ENCODE results near the gene NLN. TPM values are rescaled to one million over a fixed set of nuclear protein-coding genes. Genes with fewer than 3 reads are reported as not detected.
"Not testable (repeated sequence)": the region's sequence is repeated elsewhere in the genome, so short reads cannot be mapped to it uniquely, and the experiment has no call there.

NLN gene
- total and polyA plus RNA-seq, 5 experiments from 2014 or later: 2.3 to 7.2 (median 4.4) TPM

DNA sequence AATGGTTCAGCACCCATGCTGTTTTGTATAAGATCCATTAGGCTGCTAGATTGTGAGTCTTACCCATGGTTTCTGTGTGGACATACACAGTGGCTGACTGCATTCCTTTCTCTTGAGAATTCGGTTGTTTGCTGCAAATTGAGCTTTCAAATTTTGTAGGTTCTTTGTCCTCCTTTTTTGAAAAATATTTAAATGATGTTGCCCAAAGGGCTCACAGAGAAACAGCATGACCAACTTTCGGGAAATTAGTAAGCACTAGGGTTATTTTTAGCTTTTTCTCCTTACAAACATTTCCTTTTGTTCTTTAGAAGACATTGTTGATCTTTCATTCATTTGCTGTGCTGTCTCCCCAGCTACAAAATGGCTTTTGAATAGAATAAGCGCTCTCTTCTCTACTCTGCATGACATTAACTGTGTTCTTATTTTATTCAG, 79.4 kb downstream of the NLN start:
- no peaks in the 10 kb centered on the region for H3K27me3 Mint-ChIP-seq
- POLR2A ChIA-PET: no interaction called here
- no peak overlapping the region for H3K4me3 Mint-ChIP-seq
- peaks cover 0 to 7% (median 0%) of the 10 kb centered on the region in 9 donors for H3K9me3 Mint-ChIP-seq
- H3K4me1 Mint-ChIP-seq: peaks cover 10 to 20% (median 16%) of the 10 kb centered on the region in 4 donors
- H3K27ac Mint-ChIP-seq: peak overlapping the region in 1 of 10 donors; percentile 43
- peaks cover 0 to 16% (median 4%) of the 10 kb centered on the region in 3 donors for H3K36me3 Mint-ChIP-seq
- ATAC-seq: no peak
- no peak for DNase-seq

- peaks cover 0 to 18% (median 5%) of the 10 kb centered on the region in 3 donors for H3K36me3 Mint-ChIP-seq
- no peaks in the 10 kb centered on the region for H3K27me3 Mint-ChIP-seq
- ATAC-seq (no peak), DNase-seq (no peak)
- H3K27ac Mint-ChIP-seq: peak overlapping the region in 3 of 10 donors; percentile 43 to 72 (median 48)
- H3K9me3 Mint-ChIP-seq: peaks cover 0 to 7% (median 0%) of the 10 kb centered on the region in 9 donors
- POLR2A ChIA-PET: no interaction called here
- peaks cover 10 to 20% (median 15%) of the 10 kb centered on the region in 4 donors for H3K4me1 Mint-ChIP-seq
- H3K4me3 Mint-ChIP-seq: no peak overlapping the region
Observed at GRCh38 chr5:65802080-65802479, 80.1 kb downstream of the NLN start.

GRCh38 chr5:65802820-65803219, 80.8 kb downstream of the NLN start:
- H3K4me1 Mint-ChIP-seq: peaks cover 10 to 20% (median 15%) of the 10 kb centered on the region in 4 donors
- no peak overlapping the region for H3K4me3 Mint-ChIP-seq
- H3K27ac Mint-ChIP-seq: no peak overlapping the region
- POLR2A ChIA-PET: no interaction called here
- DNase-seq (no peak), ATAC-seq (no peak)
- H3K36me3 Mint-ChIP-seq: peaks cover 0 to 18% (median 5%) of the 10 kb centered on the region in 3 donors
- H3K9me3 Mint-ChIP-seq: peaks cover 0 to 7% (median 0%) of the 10 kb centered on the region in 9 donors
- no peaks in the 10 kb centered on the region for H3K27me3 Mint-ChIP-seq

DNA sequence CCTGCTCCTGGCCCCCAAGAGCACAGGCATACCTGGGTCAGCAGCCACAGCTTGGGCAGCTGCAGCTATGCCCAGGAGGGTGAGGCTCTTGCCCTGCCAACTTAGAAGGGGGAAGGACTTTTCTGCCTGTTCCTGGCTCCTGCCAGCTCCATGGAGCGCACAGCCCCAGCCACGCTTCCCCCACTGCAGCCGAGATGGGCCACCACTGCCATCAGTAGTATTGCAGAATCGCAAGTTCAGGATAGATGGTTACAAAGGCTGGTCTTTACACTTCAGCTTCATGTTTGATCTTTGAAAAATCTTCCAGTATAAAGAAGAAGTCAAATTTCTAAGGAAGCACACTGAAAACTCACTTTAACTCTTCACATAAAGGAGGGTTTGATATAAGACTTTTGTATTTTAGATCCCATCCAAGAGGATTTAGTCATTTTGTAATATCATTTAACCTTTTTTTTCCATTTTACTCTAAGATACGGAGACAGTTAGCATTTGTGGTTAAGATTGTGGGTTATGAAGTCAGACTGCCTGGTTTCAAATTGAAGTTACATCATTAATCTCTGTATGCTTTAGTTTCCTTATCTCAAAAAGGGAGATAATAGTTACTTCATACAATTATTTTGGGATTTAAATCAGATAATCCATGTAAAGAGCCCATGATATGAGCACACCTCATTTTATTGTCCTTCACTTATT, 81.8 kb downstream of the NLN start:
- DNase-seq (peak in 3 of 10 donors; percentile 4 to 33 (median 21)), ATAC-seq (peak; percentile 52 to 62)
- peaks cover 0 to 7% (median 0%) of the 10 kb centered on the region in 9 donors for H3K9me3 Mint-ChIP-seq
- H3K27ac Mint-ChIP-seq: peak overlapping the region in 8 of 10 donors; percentile 17 to 84 (median 68)
- peak overlapping the region in 8 of 10 donors; percentile 41 to 72 (median 64) for H3K4me3 Mint-ChIP-seq
- POLR2A ChIA-PET: no interaction called here
- H3K27me3 Mint-ChIP-seq: no peaks in the 10 kb centered on the region
- H3K36me3 Mint-ChIP-seq: peaks cover 0 to 20% (median 5%) of the 10 kb centered on the region in 3 donors
- peaks cover 10 to 20% (median 15%) of the 10 kb centered on the region in 4 donors for H3K4me1 Mint-ChIP-seq

- Mint-ChIP-seq H3K4me3 (no peak overlapping the region), H3K9me3 (peaks cover 0 to 7% (median 0%) of the 10 kb centered on the region in 9 donors), H3K36me3 (peaks cover 5 to 29% (median 8%) of the 10 kb centered on the region in 3 donors), H3K27ac (peak overlapping the region in 2 of 10 donors; percentile 66 to 68), H3K4me1 (peaks cover 10 to 20% (median 15%) of the 10 kb centered on the region in 4 donors), H3K27me3 (no peaks in the 10 kb centered on the region)
- POLR2A ChIA-PET: interaction anchor here (0.5 kb wide), 1 partner anchor 81 kb away, joined by 3 read pairs; no protein-coding TSS in a partner anchor
- no peak for ATAC-seq
- DNase-seq: no peak
Observed at GRCh38 chr5:65805089-65805488, 83.1 kb downstream of the NLN start.

GRCh38 chr5:65807494-65807893, 85.5 kb downstream of the NLN start:
- H3K9me3 Mint-ChIP-seq, H3K27ac Mint-ChIP-seq, ATAC-seq, H3K4me3 Mint-ChIP-seq, POLR2A ChIA-PET, H3K27me3 Mint-ChIP-seq, DNase-seq: not testable (repeated sequence)
- Mint-ChIP-seq H3K4me1 (peaks cover 8 to 20% (median 15%) of the 10 kb centered on the region in 4 donors), H3K36me3 (peaks cover 5 to 33% (median 16%) of the 10 kb centered on the region in 3 donors)

DNA sequence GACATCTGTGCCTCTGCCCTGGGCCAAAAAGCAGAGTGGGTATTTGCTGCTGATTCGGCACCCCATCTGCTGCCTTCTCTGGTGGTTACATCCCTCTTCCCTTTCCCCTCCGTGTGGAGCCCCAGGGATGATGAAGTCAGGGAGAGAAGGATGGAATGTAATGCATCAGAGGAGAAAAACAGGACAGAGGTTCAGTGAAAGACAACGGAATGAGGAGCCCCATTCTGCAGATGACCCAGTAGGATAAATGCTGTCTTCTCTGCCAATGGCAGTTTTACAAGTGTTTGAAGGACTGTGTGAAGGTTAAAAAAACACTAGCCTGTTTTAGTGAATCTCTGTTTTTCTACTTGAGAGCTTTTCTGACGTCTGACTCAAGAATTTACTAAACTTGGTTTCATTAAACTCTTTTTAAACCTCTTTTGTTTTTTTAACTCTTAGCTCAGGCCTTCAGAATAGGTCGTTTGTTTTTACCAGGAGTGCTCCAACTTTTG, 86.3 kb downstream of the NLN start:
- no peaks in the 10 kb centered on the region for H3K9me3 Mint-ChIP-seq
- peaks cover 5 to 40% (median 22%) of the 10 kb centered on the region in 3 donors for H3K36me3 Mint-ChIP-seq
- ATAC-seq (no peak), DNase-seq (no peak)
- H3K4me1 Mint-ChIP-seq: peaks cover 8 to 20% (median 17%) of the 10 kb centered on the region in 4 donors
- no peak overlapping the region for H3K27ac Mint-ChIP-seq
- POLR2A ChIA-PET: no interaction called here
- H3K4me3 Mint-ChIP-seq: no peak overlapping the region
- no peaks in the 10 kb centered on the region for H3K27me3 Mint-ChIP-seq

GRCh38 chr5:65808818-65809217, 86.8 kb downstream of the NLN start:
- DNase-seq (no peak), ATAC-seq (no peak)
- POLR2A ChIA-PET: no interaction called here
- Mint-ChIP-seq H3K4me3 (no peak overlapping the region), H3K4me1 (peaks cover 6 to 16% (median 13%) of the 10 kb centered on the region in 4 donors), H3K27ac (no peak overlapping the region), H3K36me3 (peaks cover 5 to 42% (median 24%) of the 10 kb centered on the region in 3 donors), H3K9me3 (no peaks in the 10 kb centered on the region), H3K27me3 (no peaks in the 10 kb centered on the region)

DNA sequence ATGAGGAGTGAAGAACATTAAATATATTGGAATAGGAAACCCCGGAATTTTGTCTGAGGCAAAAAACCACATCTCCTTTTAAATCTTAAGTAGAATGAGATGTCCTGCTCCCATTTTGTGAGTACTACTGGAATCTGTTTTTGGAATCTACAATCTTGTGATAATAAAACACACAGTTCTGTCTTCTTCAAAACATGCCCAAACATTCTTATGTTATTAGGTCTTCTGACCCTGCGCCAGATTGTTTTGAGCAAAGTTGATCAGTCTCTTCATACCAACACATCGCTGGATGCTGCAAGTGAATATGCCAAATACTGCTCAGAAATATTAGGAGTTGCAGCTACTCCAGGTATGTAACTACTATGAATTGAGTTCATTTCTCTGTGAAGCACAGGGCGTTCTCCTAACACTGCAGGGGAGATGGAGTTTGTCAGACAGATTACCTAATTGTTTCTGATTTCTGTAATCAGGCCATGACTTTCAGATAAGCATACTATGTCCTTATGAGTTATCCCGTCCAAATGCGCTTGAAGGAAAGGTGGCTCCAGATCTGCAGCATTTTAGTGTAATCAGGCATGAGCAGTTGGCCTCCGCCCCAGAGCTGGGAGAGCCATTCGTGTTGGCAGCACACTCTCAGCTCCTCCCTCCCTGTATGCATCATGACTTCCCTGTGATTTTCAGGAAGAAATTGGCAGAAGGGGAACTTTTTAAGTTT, 88.0 kb downstream of the NLN start:
- POLR2A ChIA-PET: no interaction called here
- ATAC-seq (no peak), DNase-seq (no peak)
- Mint-ChIP-seq H3K27ac (no peak overlapping the region), H3K9me3 (no peaks in the 10 kb centered on the region), H3K4me3 (no peak overlapping the region), H3K36me3 (peaks cover 9 to 42% (median 28%) of the 10 kb centered on the region in 3 donors), H3K4me1 (peaks cover 2 to 4% (median 4%) of the 10 kb centered on the region in 4 donors), H3K27me3 (no peaks in the 10 kb centered on the region)

GRCh38 chr5:65811004-65811403, 89.0 kb downstream of the NLN start:
- ATAC-seq (no peak), DNase-seq (no peak)
- Mint-ChIP-seq H3K4me1 (peaks cover 0 to 4% (median 0%) of the 10 kb centered on the region in 4 donors), H3K36me3 (peaks cover 9 to 39% (median 34%) of the 10 kb centered on the region in 3 donors), H3K27ac (no peak overlapping the region), H3K9me3 (no peaks in the 10 kb centered on the region), H3K27me3 (no peaks in the 10 kb centered on the region), H3K4me3 (no peak overlapping the region)
- POLR2A ChIA-PET: no interaction called here

DNA sequence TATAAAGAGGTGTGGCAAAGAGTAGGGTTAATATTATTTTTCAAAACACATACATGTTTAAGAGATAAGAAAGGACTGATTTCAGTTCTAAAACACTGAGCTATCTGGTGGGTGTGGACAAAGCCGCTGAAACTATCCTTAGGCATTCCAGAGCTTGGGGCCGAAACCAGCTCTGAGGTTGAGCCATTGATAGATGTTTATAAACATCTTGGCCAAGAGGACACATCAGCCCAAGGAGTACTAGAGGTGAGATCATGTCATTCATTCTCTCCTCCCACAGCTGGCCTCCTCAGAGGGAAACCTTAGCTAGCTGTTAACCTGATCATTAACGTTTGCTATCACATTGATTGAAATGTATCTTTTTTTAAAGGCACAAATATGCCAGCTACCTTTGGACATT, 89.9 kb downstream of the NLN start:
- peaks cover 0 to 4% (median 0%) of the 10 kb centered on the region in 4 donors for H3K4me1 Mint-ChIP-seq
- H3K4me3 Mint-ChIP-seq: no peak overlapping the region
- POLR2A ChIA-PET: no interaction called here
- no peak overlapping the region for H3K27ac Mint-ChIP-seq
- H3K27me3 Mint-ChIP-seq: no peaks in the 10 kb centered on the region
- ATAC-seq (no peak), DNase-seq (no peak)
- peaks cover 4 to 34% (median 33%) of the 10 kb centered on the region in 3 donors for H3K36me3 Mint-ChIP-seq
- no peaks in the 10 kb centered on the region for H3K9me3 Mint-ChIP-seq

- DNase-seq (no peak), ATAC-seq (no peak)
- peaks cover 0 to 4% (median 0%) of the 10 kb centered on the region in 4 donors for H3K4me1 Mint-ChIP-seq
- H3K4me3 Mint-ChIP-seq: no peak overlapping the region
- no peaks in the 10 kb centered on the region for H3K9me3 Mint-ChIP-seq
- no peaks in the 10 kb centered on the region for H3K27me3 Mint-ChIP-seq
- POLR2A ChIA-PET: no interaction called here
- H3K27ac Mint-ChIP-seq: no peak overlapping the region
- peaks cover 4 to 34% (median 33%) of the 10 kb centered on the region in 3 donors for H3K36me3 Mint-ChIP-seq
Observed at GRCh38 chr5:65812648-65813047, 90.6 kb downstream of the NLN start.

DNA sequence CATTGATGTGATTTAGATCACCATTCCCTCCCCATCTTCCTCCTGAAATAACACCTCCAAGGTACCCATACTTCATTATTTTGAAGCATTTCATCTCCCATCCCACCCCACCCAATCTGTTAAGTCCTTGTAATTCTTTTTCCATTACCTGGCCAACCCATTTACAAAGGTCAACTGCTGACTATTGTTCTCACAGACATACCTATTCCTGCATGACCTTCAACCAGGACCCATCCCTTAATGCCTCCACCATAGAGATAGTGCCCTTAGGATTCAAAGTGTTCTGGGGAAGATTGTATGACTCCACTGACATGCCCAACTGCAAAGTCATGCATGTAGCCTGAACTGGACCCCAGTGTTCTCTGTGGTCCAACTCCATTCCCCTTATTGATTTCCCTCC, 91.2 kb downstream of the NLN start:
- no peak for ATAC-seq
- Mint-ChIP-seq H3K4me3 (no peak overlapping the region), H3K36me3 (peaks cover 4 to 34% (median 32%) of the 10 kb centered on the region in 3 donors), H3K27ac (no peak overlapping the region), H3K27me3 (no peaks in the 10 kb centered on the region), H3K4me1 (peaks cover 0 to 4% (median 0%) of the 10 kb centered on the region in 4 donors), H3K9me3 (no peaks in the 10 kb centered on the region)
- POLR2A ChIA-PET: no interaction called here
- DNase-seq: no peak
